LNCAP (cell line): ENCODE data around the gene TAL1.

Experiments
- CTCF ChIP-seq: fragments of 450-650 bp; IDR thresholded peaks from 2 replicates; pipeline ENCODE4 v1.5.1; 2017; ENCODE audit warnings: mild to moderate bottlenecking

Gene TAL1

GRCh38 chr1:47249755-47250154, 17.7 kb upstream of the TAL1 start:
- TF ChIP-seq CTCF: no peak

GRCh38 chr1:47244339-47244862, 12.4 kb upstream of the TAL1 start:
- no peak for TF ChIP-seq CTCF

GRCh38 chr1:47243910-47244309, 11.9 kb upstream of the TAL1 start:
- TF ChIP-seq CTCF: no peak

- no peak for TF ChIP-seq CTCF
These were observed 9.4 kb upstream of the TAL1 start for GRCh38 chr1:47241114-47242113.

GRCh38 chr1:47238935-47239592, 7.0 kb upstream of the TAL1 start:
- TF ChIP-seq CTCF: no peak

GRCh38 chr1:47235806-47236205, 3.8 kb upstream of the TAL1 start:
- no peak for TF ChIP-seq CTCF

- TF ChIP-seq CTCF: no peak
These were observed 3.2 kb upstream of the TAL1 start for GRCh38 chr1:47235241-47235681.
